HG02884 (cell line): ENCODE data around the gene KLHL29.

Source experiments
- ATAC-seq: cut with Tn5 transposase; IDR thresholded peaks from one replicate; pipeline ENCODE4 v1.9.1; 2021; ENCODE audit warnings: mild to moderate bottlenecking, moderate library complexity; ENCODE audit not compliant: unreplicated experiment

KLHL29 gene

DNA sequence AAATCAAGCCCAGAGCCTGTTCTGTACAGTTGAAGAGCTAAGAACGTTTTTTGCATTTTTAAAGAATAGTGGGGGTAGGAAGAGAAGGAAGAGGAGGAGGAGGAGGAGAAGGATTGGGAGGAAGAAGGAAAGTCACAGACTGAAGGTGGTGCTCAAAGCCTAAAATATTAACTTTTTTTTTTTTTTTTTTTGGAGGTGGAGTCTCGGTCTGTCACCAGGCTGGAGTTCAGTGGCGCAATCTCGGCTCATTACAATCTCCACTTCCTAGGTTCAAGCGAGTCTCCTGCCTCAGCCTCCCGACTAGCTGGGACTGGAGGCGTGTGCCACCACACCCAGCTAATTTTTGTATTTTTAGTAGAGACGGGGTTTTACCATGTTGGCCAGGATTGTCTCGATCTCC lies 18.3 kb upstream of the KLHL29 start:
- no peak for ATAC-seq

- ATAC-seq: no peak
Observed at GRCh38 chr2:23367760-23368159, 17.2 kb upstream of the KLHL29 start.

DNA sequence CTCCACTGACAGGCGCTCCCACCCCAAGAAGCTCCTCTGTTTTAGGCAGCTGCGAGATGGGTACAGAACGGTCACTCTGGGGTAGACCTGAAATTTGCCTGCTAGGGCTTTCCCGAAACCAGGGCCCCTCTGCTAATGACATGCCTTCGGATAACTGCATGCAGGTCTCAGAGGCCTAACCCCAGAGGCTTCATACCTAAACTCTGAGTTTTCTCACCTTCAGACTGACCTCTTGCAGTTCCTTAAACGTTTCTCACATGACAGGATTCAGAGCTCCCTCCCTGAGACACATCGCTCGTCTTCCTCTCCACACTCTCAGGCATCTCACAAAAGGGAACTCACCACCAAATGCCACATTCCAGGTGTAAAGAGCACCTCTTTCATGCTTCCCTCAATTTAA lies 11.3 kb upstream of the KLHL29 start:
- ATAC-seq: no peak

DNA sequence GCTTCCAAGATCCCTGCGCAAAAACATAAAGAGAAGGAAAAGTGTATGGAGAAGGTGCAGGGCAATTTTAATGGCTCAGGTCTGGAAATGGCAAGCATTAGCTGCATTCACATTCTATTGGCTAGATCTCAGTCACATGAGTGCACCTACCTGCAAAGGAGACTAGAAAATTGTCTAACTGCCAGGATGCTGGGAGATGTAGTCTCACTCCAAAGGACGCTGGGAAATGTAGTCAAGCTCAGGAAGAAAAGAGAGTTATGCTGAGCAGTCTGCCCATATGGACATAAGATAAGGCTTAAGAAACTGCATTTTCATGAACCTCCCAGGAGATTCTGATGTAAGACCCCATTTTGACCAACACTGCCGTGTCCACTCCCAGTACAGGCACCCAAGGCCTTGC lies 9.5 kb upstream of the KLHL29 start:
- ATAC-seq: peak; percentile 60

- ATAC-seq: no peak
Observed at GRCh38 chr2:23376075-23376474, 8.9 kb upstream of the KLHL29 start.

GRCh38 chr2:23376972-23377371 lies 8.0 kb upstream of the KLHL29 start:
- no peak for ATAC-seq

DNA sequence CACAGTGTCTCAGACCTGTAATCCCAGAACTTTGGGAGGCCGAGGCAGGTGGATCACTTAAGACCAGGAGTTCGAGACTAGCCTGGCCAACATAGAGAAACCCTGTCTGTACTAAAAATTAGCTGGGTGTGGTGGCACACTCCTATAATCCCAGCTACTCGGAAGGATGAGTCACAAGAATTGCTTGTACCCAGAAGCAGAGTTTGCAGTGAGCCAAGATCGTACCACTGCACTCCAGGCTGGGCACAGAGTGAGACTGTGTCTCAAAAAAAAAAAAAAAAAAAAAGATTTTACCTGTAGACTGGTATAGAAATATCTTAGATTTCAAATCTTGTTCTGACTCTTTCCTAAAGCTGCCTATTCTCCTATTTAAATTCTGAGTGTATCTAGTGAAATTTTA lies 7.2 kb upstream of the KLHL29 start:
- no peak for ATAC-seq

DNA sequence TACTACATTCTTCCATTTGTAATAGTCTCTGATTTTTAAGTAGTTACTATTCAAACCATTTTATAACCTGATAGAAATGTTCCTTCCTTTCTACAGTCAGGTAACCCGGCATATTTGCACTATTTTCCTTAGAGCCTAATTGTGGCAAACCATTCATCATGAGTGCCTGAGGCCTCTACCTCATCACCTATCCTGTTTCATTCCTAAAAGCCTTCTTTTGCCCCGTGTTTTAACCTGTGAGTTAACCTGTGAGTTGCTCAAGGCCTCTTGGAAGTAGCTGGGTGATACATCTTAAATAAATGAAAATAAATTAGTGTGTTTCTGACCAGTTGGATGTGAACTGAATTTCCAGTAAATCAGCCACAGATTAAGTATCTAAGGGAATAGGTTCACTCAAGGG lies 6.5 kb upstream of the KLHL29 start:
- no peak for ATAC-seq

- ATAC-seq: peak; percentile 34
Observed at GRCh38 chr2:23379220-23379695, 5.7 kb upstream of the KLHL29 start.

DNA sequence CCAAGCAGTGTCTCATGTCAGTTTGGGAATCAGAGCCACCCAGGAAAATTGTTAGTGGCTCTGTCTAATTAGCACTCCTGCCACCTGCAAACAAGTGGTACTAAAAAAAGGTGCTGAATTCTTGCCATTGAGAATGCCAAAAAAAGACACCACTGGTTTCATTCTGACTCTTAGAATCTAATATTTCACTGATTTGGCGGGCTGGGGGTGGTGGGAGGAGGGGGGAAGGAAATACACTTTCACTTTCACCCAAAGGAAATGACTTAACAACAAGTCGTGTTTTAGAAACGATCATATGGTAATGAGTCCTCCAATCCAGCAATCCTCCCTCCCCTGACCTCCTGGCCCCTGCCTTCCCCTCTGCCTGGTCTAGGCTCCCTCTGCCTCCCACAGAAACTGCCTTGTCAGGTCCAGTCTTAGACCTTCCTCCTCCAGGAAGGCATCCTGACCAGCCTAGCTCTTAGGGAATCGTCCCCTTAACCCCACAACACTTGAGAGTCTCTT lies 4.4 kb upstream of the KLHL29 start:
- ATAC-seq: peak; percentile 34

DNA sequence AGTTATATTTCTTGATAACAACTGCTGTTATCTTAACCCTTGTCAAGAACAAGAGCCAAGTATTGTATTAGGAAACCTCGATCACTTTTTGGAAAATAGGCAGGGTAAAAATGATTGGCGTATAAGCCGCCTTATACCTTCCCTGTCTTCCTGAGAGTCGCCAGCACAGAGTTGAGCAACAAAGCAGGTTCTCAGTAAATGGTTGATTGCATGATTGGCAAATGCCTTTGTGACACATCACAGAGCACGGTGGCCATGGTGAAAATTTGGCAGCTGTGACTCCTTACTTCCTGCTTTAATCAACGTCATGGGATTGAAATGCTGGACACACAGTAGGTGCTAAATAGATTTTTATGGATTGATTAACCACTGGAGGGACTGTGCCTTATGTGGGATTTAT lies 3.9 kb upstream of the KLHL29 start:
- no peak for ATAC-seq

- no peak for ATAC-seq
Observed at GRCh38 chr2:23381485-23381884, 3.5 kb upstream of the KLHL29 start.

DNA sequence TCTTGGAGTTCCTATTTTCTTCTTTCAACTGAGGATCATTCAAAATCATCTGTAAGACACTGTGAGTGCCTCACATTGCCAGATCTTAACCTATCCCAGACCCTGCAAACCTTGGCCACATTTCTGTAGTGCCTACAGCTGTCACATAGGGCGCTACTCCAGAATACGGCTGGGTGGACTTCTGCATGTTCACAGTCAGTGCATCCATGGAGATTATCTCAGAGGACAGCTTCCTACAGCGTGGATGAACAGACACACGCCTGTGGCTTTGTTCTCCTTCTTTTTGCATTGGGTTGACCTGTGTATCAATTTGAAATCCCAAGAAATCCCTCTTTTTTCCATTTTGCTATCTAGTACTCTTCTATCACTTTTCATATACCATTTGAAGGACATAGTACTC lies 1.9 kb upstream of the KLHL29 start:
- no peak for ATAC-seq

- peak; percentile 17 for ATAC-seq
Observed at GRCh38 chr2:23385351-23385747, 370 bp downstream of the KLHL29 start.

- ATAC-seq: peak; percentile 10
Observed at GRCh38 chr2:23385748-23386338, 864 bp downstream of the KLHL29 start.

DNA sequence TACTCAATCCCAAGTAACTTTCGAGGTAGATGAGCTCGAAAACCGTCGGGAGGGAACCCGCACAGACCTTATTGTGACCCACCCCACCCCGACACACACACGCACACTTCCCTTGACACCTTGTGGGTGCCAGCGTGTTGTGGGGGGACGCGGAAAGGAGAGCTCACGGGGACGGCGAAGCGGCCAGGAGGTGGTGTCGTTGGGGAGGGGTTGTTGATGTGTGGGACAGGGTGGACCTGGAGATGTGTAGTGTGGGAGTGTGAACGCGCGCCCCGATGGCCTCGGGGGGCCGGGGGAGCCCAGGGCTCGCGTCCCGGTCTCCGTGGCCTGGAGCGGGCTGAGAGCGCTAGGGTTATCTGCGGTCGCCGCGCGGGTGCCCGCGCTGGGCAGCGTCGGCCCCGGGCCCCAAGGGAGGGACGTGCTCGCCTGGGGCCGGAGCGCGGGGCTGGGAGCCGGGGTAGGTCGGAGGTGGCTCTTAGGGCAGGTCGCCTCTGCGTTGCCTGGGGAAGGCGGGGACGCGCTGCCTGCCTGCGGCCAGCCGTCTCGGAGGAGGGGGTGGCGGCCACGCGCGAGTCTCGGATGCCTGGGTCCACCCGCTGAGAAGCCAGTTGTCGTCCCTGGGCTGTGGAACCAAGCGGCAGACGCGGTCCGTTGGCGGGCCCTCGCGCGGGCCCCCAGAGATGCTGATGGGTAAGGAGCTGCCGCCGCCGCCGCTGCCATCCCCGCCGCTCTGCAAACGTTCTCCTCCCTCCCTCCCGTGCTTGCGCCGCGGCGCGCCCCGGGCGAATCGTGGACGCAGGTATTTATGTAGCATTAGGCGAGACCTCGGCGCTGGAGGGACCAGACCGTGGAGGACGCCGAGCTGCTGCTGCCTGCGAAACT lies 1.6 kb downstream of the KLHL29 start:
- no peak for ATAC-seq

DNA sequence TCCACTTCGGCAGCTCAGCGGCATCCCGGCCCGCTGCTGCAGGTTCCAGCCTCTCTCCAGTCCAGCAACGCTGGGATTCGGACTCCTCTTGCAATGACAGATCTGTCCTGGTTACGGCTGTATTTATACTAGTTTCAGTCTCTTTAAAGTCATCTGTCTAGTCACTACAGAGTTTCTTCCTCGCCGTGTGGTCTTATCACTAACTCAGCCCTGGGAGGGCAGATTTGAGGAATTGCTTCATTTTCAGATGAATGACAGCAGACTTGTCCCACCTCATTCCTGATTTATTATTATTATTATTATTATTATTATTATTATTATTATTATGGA lies 2.2 kb downstream of the KLHL29 start:
- no peak for ATAC-seq

DNA sequence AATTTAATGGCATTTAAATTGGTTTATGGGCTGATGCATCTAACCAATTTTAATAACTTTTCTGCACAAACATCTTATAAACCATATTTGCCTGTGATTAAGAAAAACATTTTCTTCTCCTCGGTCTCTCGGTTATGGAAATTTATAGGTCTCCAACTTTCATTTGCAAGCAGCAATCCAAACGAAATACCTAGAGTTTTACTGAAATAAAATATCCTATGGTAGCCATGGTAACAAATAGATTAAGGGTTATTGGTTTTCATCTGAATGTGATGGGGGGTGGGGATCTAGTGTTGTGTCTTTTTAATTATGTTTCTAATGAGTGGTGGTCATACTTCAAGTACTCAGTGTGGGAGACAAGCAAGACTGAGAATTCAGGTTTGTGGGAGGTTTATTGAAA lies 2.9 kb downstream of the KLHL29 start:
- ATAC-seq: no peak

- no peak for ATAC-seq
Observed at GRCh38 chr2:23388294-23388693, 3.3 kb downstream of the KLHL29 start.

- ATAC-seq: no peak
Observed at GRCh38 chr2:23388756-23389514, 4.0 kb downstream of the KLHL29 start.

DNA sequence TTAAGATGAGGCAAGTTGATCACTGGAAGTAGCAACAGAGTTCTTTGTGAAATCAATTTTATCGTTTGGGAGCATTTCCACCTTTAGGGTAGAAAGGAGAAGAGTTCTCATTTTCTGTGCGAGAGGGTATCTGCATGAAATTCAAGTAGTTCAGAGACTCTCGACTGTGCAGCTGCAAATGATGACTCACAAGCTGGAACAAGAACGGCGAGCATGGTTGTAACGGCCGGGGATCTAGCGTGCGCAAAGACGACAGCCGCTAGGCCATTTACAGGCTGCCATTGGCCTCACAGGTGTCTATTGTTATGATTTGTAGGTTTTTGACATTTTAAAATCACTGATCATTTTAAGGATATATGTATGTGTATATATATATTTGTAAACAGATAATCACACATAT lies 5.2 kb downstream of the KLHL29 start:
- no peak for ATAC-seq
